ENCODE results near the gene ARMC3.

- TF ChIP-seq CTCF (IDR thresholded peaks at IDR 0.05) (peak; percentile 5), EZH2 (IDR thresholded peaks at IDR 0.05; ENCODE audit: borderline replicate concordance, insufficient read depth, low read depth, low read length, poor library complexity, severe bottlenecking) (no peak)
Measured at GRCh38 chr10:23081891-23082290, 154.0 kb downstream of the ARMC3 start.
